DND-41 (cell line): ENCODE results near the gene NRXN3.

Experiments used
- ATAC-seq: fragments of 200-7000 bp; cut with Tn5 transposase; 3 replicates; pipeline ENCODE4 v1.9.1; 2021; ENCODE audit warnings: low read depth; ENCODE audit not compliant: insufficient read depth
- DNase-seq: peaks from one replicate; pipeline ENCODE4 v3.0.0-alpha.2; 2020
- H2AFZ ChIP-seq: 2 replicates; pipeline ENCODE4 v1.6.0; 2012; ENCODE audit warnings: low read depth, low read length
- H3K27ac ChIP-seq: 2 replicates; pipeline ENCODE4 v1.5.1; 2012; ENCODE audit warnings: low read length, inconsistent platforms
- H3K27me3 ChIP-seq: fragments of 200-600 bp; sonication (generic); 2 replicates; pipeline ENCODE4 v1.6.0; 2012; ENCODE audit warnings: low read length, mild to moderate bottlenecking, inconsistent platforms; ENCODE audit not compliant: insufficient read depth, poor library complexity
- H3K36me3 ChIP-seq: 2 replicates; pipeline ENCODE4 v1.5.1; 2012; ENCODE audit warnings: low read length, inconsistent platforms; ENCODE audit not compliant: insufficient read depth
- H3K4me1 ChIP-seq: 2 replicates; pipeline ENCODE4 v1.5.1; 2012; ENCODE audit warnings: mild to moderate bottlenecking, low read length; ENCODE audit not compliant: insufficient read depth
- H3K4me2 ChIP-seq: 2 replicates; pipeline ENCODE4 v1.6.0; 2012; ENCODE audit warnings: mild to moderate bottlenecking, moderate library complexity, low read length, inconsistent platforms; ENCODE audit not compliant: insufficient read depth
- H3K4me3 ChIP-seq, 2 experiments: fragments of 200-600 bp in 1 of 2; shearing (Covaris generic) in 1 of 2; 2 replicates each; pipeline ENCODE4 v1.5.1; 2012 to 2016; ENCODE audit warnings: inconsistent platforms in 2 of 2, low read length in 2 of 2, mild to moderate bottlenecking in 2 of 2, low read depth in 1 of 2, moderate library complexity in 1 of 2
- H3K79me2 ChIP-seq: 2 replicates; pipeline ENCODE4 v1.6.0; 2012; ENCODE audit warnings: low read length, inconsistent platforms; ENCODE audit not compliant: insufficient read depth
- H3K9ac ChIP-seq: 2 replicates; pipeline ENCODE4 v1.6.0; 2012; ENCODE audit warnings: low read depth, mild to moderate bottlenecking, inconsistent platforms, low read length, moderate library complexity
- H3K9me3 ChIP-seq: 2 replicates; pipeline ENCODE4 v1.5.1; 2012; ENCODE audit warnings: low read length, moderate library complexity, mild to moderate bottlenecking, inconsistent platforms; ENCODE audit not compliant: insufficient read depth, severe bottlenecking
- H4K20me1 ChIP-seq: 2 replicates; pipeline ENCODE4 v1.6.0; 2012; ENCODE audit warnings: low read length; ENCODE audit not compliant: insufficient read depth
- CTCF ChIP-seq: IDR thresholded peaks from 2 replicates; pipeline ENCODE4 v1.5.1; 2012; ENCODE audit warnings: borderline replicate concordance, low read length, moderate library complexity, mild to moderate bottlenecking; ENCODE audit not compliant: poor library complexity, severe bottlenecking; ENCODE audit errors: extremely low read depth
- EZH2 ChIP-seq: IDR thresholded peaks from 3 replicates; pipeline ENCODE4 v1.6.1; 2012; ENCODE audit warnings: borderline replicate concordance, low read depth, mild to moderate bottlenecking, moderate library complexity, low read length, inconsistent platforms; ENCODE audit not compliant: severe bottlenecking

NRXN3 gene

GRCh38 chr14:79540394-79540793 lies 1370.2 kb downstream of the NRXN3 start:
- no peak for DNase-seq
- H3K9ac ChIP-seq, result no peak overlapping the region
- H4K20me1 ChIP-seq, result no peaks in the 10 kb centered on the region
- H3K27ac ChIP-seq, result no peak overlapping the region
- TF ChIP-seq EZH2, result no peak
- TF ChIP-seq CTCF, result no peak
- H3K79me2 ChIP-seq, result no peaks in the 10 kb centered on the region
- H3K4me2 ChIP-seq, result no peak overlapping the region
- no peaks in the 10 kb centered on the region for H3K4me1 ChIP-seq
- H3K36me3 ChIP-seq, result no peaks in the 10 kb centered on the region
- H3K9me3 ChIP-seq, result no peaks in the 10 kb centered on the region
- H3K27me3 ChIP-seq, result no peaks in the 10 kb centered on the region
- ATAC-seq, result no peak
- H2AFZ ChIP-seq, result no peak overlapping the region
- no peak overlapping the region for H3K4me3 ChIP-seq

GRCh38 chr14:79542121-79542520 lies 1371.9 kb downstream of the NRXN3 start:
- H3K79me2 ChIP-seq, result no peaks in the 10 kb centered on the region
- no peak for TF ChIP-seq EZH2
- no peak for TF ChIP-seq CTCF
- H4K20me1 ChIP-seq, result no peaks in the 10 kb centered on the region
- no peak overlapping the region for H3K27ac ChIP-seq
- H3K4me3 ChIP-seq, result no peak overlapping the region
- H3K9ac ChIP-seq, result no peak overlapping the region
- H3K27me3 ChIP-seq, result no peaks in the 10 kb centered on the region
- no peak overlapping the region for H2AFZ ChIP-seq
- DNase-seq (no peak), ATAC-seq (no peak)
- no peaks in the 10 kb centered on the region for H3K9me3 ChIP-seq
- H3K4me2 ChIP-seq, result no peak overlapping the region
- H3K4me1 ChIP-seq, result no peaks in the 10 kb centered on the region
- no peaks in the 10 kb centered on the region for H3K36me3 ChIP-seq

GRCh38 chr14:79543348-79543747 lies 1373.2 kb downstream of the NRXN3 start:
- H3K9ac ChIP-seq, result no peak overlapping the region
- no peak overlapping the region for H3K4me2 ChIP-seq
- no peak overlapping the region for H2AFZ ChIP-seq
- H3K9me3 ChIP-seq, result no peaks in the 10 kb centered on the region
- H3K79me2 ChIP-seq, result no peaks in the 10 kb centered on the region
- H4K20me1 ChIP-seq, result no peaks in the 10 kb centered on the region
- H3K27me3 ChIP-seq, result no peaks in the 10 kb centered on the region
- H3K4me3 ChIP-seq, result no peak overlapping the region
- H3K36me3 ChIP-seq, result no peaks in the 10 kb centered on the region
- H3K4me1 ChIP-seq, result no peaks in the 10 kb centered on the region
- ATAC-seq (no peak), DNase-seq (no peak)
- TF ChIP-seq EZH2, result no peak
- TF ChIP-seq CTCF, result no peak
- no peak overlapping the region for H3K27ac ChIP-seq
